Activated CD8-positive, alpha-beta memory T cell treated with anti-CD3 and anti-CD28 coated beads, Interleukin-2, amount 50 U/mL, for 1 hour (primary cell): ENCODE measurements around the gene LPO.

Experiments used
- DNase-seq: peaks from one replicate; pipeline ENCODE4 v3.0.0-alpha.2; 2020; ENCODE audit errors: extremely low read depth

LPO gene

GRCh38 chr17:58229384-58229783 lies 9.0 kb upstream of the LPO start:
- no peak for DNase-seq

GRCh38 chr17:58229881-58230280 lies 8.5 kb upstream of the LPO start:
- no peak for DNase-seq

- no peak for DNase-seq
These were observed 6.7 kb upstream of the LPO start for GRCh38 chr17:58231641-58232040.

- DNase-seq, result no peak
These were observed 5.7 kb upstream of the LPO start for GRCh38 chr17:58232707-58233156.

DNA sequence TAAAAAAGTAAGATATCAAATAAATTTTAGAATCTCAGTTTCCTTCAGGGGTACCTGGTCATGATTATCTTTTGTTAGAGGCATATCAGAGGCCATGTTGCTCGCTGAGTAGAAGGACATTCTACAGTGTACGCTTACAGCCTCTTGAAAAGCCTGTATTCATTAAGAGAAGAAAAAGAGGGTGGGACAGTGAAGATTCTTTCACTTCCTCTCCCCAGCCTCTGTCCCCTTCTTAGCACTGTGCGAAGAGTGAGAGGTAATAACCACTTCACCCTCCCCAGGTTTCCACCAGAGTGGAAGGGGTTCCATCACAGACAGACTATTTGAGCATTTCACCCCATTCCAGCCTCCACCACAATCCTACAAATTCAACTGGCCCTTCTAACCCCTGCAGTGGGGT lies 4.8 kb upstream of the LPO start:
- no peak for DNase-seq

GRCh38 chr17:58234512-58234911 lies 3.9 kb upstream of the LPO start:
- DNase-seq, result no peak

- no peak for DNase-seq
These were observed 2.6 kb upstream of the LPO start for GRCh38 chr17:58235821-58236220.

DNA sequence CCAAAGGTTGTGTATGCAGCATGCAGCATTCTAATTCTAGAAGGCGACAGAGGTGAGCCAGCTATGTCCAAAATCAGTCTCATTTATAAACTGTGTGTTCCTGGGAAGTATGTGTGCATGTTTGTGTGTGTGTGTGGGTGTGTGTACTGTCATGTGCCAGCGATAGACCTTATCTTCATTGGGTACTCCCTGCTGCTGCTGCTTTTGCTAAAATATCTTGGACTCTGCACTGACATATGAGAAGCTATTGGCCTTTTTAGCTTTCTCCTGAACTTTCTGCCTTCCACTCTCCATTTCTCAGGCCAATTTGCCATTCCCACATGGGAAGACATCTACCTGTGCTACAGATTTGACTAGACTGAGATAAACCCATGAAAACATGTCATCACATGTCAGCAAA lies 2.0 kb upstream of the LPO start:
- DNase-seq, result no peak

DNA sequence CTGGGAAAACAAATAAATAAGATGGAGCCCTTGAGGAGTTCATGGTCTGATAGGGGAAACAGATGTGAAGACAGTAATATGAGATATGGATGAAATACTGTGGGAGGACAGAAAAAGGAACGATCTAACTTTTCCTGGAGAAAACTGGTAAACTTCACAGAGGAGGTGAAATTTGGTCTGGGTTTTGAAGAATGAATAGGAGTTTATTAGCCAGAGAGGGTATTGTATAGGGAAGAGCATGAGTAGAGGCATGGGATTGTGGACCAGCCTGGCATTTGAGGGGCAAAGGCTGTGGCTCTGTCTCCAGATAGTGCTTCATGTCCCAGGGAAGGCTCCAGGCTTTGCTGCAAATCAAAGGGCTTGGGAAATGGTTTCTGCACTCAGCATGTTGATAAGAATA lies 1.6 kb downstream of the LPO start:
- DNase-seq, result no peak

DNA sequence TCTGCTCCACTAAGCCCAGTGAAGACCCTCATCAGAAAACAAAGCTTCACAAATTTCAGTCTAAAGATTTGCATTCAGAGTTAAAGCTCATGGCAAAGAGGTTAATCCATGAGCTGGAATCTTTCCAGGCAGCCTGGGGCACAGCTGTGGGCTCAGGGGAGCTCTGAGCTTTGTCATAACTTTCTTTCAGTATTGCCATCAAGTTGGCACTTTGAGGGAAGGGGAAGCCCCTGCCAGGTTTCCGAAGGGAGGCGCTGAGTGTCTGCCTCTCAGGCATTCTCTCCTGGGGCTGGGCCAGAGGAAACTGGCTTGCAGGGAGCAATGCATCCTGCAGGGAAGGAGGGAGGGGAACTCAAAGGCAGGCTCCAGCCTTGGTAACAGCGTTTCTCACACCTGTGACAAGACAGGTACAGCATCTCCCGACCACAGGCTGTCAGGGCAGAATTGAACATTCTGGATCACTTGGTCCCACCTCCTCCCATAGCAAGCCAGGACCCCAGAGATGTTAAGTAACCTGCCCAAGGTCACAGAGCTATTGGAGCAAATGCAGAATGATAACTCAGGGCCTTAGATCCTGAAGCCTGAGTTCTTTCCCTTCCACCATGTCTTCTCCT lies 3.9 kb downstream of the LPO start:
- no peak for DNase-seq

DNA sequence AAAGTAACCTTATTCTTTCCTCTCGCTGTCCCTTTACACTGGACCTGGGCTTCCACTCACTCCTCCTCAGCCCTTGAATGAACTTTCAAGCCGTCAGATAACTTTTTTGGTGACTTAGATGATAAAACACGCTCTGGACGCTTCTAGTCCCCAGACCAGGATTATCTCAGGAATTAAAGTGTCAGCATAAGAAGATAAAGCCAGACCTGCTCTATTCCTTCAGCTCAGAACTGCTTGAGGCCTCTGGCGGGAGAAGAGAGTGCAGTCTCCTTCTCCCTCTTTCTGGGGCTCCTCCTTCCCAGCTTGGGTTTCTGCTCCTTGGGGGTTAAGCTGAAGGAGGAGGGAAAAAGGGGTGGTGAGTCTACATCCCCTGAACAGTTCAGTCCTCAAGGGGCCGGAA lies 6.6 kb downstream of the LPO start:
- DNase-seq, result no peak

GRCh38 chr17:58245428-58246103 lies 7.2 kb downstream of the LPO start:
- no peak for DNase-seq

- no peak for DNase-seq
These were observed 7.8 kb downstream of the LPO start for GRCh38 chr17:58246104-58246740.

DNA sequence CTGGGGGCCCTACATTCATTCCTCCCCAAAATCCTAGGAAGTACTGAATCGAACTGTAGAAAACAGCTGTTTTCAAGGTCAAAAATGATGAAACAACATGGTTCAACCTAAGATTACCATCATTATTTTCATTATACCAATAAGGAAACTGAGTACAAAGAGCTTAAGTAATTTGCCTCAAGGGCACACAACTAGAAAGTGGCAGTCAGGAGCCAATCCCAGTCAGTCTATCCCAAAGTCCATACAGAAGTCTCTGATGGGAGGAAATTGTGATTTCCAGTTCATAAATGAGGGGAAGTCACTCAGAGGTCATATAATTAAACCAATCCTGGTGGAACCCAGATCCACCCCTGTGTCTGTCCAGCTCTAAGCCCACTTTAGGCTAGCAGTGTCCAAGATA lies 8.4 kb downstream of the LPO start:
- no peak for DNase-seq

DNA sequence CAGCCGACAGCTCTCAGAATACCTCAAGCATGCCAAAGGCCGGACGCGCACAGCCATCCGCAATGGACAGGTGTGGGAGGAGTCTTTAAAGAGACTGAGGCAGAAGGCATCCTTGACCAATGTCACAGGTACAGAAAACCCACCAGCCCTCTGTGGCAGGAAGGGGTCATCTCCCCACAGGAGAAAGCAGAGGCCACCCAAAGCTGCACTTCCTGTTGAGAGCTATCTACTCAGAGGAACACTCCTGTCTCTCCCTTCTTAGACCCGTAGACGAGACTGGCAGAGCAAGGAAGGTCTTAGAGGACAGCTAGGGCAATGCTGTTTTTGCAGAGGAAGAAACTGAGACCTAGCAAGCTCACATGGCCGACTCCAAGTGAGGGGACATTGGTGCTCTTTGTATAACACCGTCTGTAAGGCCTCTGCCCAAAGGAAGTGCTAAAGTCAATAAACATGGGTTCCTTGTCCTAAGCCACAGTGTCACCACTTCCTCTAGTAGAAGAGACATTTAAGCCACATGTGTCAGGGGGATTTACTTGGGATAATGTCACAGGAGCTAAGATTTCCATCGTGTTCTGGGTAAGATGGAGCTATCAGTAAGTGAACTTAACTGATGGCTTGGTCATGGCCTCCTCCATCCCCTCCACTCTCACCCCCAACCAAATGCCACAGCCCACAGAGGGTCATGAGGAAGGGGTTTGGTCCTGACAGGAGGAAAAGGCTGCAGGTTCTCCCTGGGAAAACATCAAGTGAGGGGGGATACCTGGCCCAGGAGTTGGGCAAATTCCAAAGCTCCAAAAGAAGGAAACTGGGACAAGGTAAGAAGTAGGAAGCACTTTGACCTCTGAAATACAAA lies 9.4 kb downstream of the LPO start:
- DNase-seq, result no peak

DNA sequence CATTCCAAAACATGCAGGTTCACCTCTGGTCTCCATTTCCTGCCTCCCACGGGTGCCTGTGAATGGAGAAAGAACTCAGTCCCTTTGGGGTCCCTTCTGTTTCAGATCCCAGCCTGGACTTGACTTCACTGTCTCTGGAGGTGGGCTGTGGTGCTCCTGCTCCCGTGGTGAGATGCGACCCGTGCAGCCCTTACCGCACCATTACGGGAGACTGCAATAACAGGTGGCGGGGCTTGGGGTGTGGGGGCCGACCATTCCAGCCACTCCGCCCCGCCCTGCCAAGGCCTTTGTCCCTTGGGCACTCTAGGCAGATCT lies 10.5 kb downstream of the LPO start:
- DNase-seq, result no peak

GRCh38 chr17:58249270-58250133 lies 11.1 kb downstream of the LPO start:
- DNase-seq, result peak; percentile 28

DNA sequence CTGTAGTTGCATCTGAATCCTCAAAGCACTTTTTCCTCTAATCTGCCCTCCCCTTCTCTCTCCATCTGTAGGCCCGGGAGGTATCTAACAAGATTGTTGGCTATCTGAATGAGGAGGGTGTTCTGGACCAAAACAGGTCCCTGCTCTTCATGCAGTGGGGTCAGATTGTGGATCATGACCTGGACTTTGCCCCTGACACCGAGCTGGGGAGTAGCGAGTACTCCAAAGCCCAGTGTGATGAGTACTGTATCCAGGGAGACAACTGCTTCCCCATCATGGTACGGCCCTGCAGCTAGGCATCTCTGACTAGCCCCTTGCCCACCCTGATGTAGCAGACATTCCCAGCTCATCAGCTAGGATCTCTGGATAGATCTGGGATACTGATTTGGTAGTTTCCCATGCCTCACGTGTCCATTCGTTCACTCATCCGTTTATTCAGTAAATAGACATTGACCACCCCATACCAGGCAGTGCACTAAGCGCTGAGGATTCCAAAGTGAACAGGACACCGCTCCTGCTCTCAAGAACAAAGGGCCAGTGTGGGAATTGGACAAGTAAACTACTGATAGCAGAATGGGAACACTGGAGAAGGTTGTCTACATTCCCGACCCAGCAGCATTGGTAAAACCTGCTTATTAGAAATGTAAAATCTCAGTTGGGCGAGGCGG lies 12.1 kb downstream of the LPO start:
- no peak for DNase-seq

DNA sequence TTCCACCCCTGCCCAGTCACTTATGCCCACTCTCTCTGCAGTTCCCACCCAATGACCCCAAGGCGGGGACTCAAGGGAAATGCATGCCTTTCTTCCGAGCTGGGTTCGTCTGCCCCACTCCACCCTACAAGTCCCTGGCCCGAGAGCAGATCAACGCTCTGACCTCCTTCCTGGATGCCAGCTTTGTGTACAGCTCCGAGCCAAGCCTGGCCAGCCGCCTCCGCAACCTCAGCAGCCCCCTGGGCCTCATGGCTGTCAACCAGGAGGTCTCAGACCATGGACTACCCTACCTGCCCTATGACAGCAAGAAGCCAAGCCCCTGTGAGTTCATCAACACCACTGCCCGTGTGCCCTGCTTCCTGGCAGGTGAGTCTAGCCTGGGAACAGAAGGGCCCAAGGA lies 13.8 kb downstream of the LPO start:
- DNase-seq, result no peak

DNA sequence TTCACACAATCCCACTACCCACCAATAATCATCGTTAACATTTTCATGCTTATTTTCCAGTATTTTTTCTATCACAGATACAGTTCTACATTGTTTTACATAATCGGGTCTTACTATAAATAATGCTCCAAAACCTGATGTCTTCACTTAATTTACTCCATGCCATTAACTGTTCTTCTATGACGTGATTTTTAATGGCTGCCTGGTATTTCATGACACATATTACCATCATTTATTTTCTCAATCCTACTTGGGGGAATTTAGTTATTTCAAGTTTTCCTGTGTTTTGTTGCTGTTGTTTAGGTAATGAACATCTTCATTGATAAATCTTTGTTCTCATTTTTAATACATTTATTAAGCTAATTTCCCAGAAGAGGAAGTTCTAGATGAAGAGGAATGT lies 14.7 kb downstream of the LPO start:
- DNase-seq, result no peak

- DNase-seq, result no peak
These were observed 16.4 kb downstream of the LPO start for GRCh38 chr17:58254803-58255202.
